KMS-11 (cell line): ENCODE measurements around the gene RAD51B.
"Not testable (repeated sequence)": the region's sequence is repeated elsewhere in the genome, so short reads cannot be mapped to it uniquely, and the experiment has no call there.

Experiments
- H2AFZ ChIP-seq: fragments of 200-600 bp; sonication (generic); 2 replicates; pipeline ENCODE4 v1.6.1; 2016; ENCODE audit warnings: antibody characterized with exemption, mixed run types, low read depth
- H3K27ac ChIP-seq: fragments of 200-600 bp; sonication (generic); 2 replicates; pipeline ENCODE4 v1.6.1; 2016; ENCODE audit warnings: mild to moderate bottlenecking, mixed run types
- H3K27me3 ChIP-seq: fragments of 200-600 bp; sonication (generic); 2 replicates; pipeline ENCODE4 v1.6.1; 2017; ENCODE audit warnings: mild to moderate bottlenecking, low read depth, mixed run types, moderate library complexity; ENCODE audit not compliant: insufficient read depth
- H3K36me3 ChIP-seq: fragments of 200-600 bp; sonication (generic); 2 replicates; pipeline ENCODE4 v1.6.1; 2017; ENCODE audit warnings: mild to moderate bottlenecking, mixed run types; ENCODE audit not compliant: insufficient read depth
- H3K4me1 ChIP-seq: fragments of 200-600 bp; sonication (generic); 2 replicates; pipeline ENCODE4 v1.6.1; 2016; ENCODE audit warnings: mild to moderate bottlenecking, low read depth, mixed run types; ENCODE audit not compliant: poor library complexity, severe bottlenecking
- H3K4me2 ChIP-seq: fragments of 200-600 bp; sonication (generic); 2 replicates; pipeline ENCODE4 v1.7.0; 2016; ENCODE audit warnings: mild to moderate bottlenecking, mixed run types
- H3K4me3 ChIP-seq: fragments of 200-600 bp; sonication (generic); IDR thresholded peaks from 2 replicates; pipeline ENCODE4 v1.6.1; 2017; ENCODE audit warnings: low read depth, low read length, mixed read lengths; ENCODE audit not compliant: insufficient read depth
- H3K79me2 ChIP-seq: fragments of 200-600 bp; sonication (generic); 2 replicates; pipeline ENCODE4 v1.6.1; 2016; ENCODE audit warnings: low read depth, mixed run types; ENCODE audit not compliant: insufficient read depth
- H3K9ac ChIP-seq: fragments of 200-600 bp; sonication (generic); 2 replicates; pipeline ENCODE4 v1.6.1; 2016; ENCODE audit warnings: mild to moderate bottlenecking, mixed run types
- H4K20me1 ChIP-seq: fragments of 200-600 bp; sonication (generic); 2 replicates; pipeline ENCODE4 v1.6.1; 2016; ENCODE audit warnings: mild to moderate bottlenecking, mixed run types; ENCODE audit not compliant: insufficient read depth
- TF ChIP-seq, protein P1 (sequence below): fragments of 200-600 bp; sonication (generic); conservative IDR thresholded peaks from 2 replicates; pipeline ENCODE4 v1.6.1; 2017; ENCODE audit warnings: low read depth, mild to moderate bottlenecking, antibody characterized with exemption, low read length, moderate library complexity, mixed read lengths

The RAD51B gene

DNA sequence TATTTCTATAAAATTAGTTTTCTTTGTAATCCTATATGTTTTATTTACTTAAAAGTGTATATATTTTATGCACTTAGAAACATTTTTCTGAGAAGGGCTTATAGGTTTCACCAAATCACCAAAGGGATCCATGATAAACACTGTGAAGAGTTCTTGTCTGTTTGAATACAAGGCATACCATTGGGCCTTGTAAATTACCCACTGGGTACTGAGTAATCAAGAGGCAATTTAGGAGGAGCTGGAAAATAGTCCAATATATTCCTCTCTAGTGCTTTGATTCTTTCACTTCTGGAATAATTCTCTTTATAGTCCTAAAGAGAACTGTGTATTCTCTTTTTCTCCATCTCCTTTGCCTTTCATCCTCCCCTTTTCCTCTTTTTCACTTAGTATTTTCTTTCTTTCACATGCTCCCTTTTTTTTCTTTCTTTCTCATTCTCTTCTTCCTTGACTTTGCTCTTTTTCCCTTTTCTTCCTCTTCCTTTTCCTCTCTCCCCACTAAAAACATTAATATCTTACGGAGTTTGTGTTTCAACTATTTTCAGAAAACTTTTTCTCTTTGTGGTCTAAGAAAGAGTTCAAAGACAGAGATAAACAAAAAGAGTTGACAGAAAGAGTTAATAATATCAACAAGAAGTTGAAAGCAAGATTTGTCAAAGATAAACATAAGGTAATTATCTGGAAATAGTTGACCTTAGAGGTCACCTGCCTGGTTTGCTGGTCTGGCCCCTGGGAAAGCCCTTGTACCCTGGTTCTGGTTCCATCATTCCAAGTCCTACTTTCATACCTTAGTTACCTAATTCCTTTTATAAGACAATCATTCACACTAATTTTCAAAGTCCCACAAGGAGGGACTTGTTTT is 435.3 kb downstream of the RAD51B start:
- H4K20me1 ChIP-seq: no peaks in the 10 kb centered on the region
- peaks cover 27% of the 10 kb centered on the region for H3K4me1 ChIP-seq
- H2AFZ ChIP-seq: no peak overlapping the region
- no peak overlapping the region for H3K4me3 ChIP-seq
- no peak overlapping the region for H3K9ac ChIP-seq
- H3K79me2 ChIP-seq: no peaks in the 10 kb centered on the region
- no peaks in the 10 kb centered on the region for H3K27me3 ChIP-seq
- H3K4me2 ChIP-seq: no peak overlapping the region
- H3K36me3 ChIP-seq: no peaks in the 10 kb centered on the region
- TF ChIP-seq, protein P1, sequence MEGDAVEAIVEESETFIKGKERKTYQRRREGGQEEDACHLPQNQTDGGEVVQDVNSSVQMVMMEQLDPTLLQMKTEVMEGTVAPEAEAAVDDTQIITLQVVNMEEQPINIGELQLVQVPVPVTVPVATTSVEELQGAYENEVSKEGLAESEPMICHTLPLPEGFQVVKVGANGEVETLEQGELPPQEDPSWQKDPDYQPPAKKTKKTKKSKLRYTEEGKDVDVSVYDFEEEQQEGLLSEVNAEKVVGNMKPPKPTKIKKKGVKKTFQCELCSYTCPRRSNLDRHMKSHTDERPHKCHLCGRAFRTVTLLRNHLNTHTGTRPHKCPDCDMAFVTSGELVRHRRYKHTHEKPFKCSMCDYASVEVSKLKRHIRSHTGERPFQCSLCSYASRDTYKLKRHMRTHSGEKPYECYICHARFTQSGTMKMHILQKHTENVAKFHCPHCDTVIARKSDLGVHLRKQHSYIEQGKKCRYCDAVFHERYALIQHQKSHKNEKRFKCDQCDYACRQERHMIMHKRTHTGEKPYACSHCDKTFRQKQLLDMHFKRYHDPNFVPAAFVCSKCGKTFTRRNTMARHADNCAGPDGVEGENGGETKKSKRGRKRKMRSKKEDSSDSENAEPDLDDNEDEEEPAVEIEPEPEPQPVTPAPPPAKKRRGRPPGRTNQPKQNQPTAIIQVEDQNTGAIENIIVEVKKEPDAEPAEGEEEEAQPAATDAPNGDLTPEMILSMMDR: no peak
- H3K27ac ChIP-seq: no peak overlapping the region

- Histone ChIP-seq H3K27ac (no peak overlapping the region), H3K4me2 (no peak overlapping the region), H3K9ac (no peak overlapping the region), H4K20me1 (no peaks in the 10 kb centered on the region), H3K4me1 (peaks cover 20% of the 10 kb centered on the region), H3K4me3 (no peak overlapping the region), H3K79me2 (no peaks in the 10 kb centered on the region), H3K36me3 (no peaks in the 10 kb centered on the region), H3K27me3 (no peaks in the 10 kb centered on the region), H2AFZ (no peak overlapping the region)
- TF ChIP-seq, protein P1: no peak
These were observed 436.2 kb downstream of the RAD51B start for GRCh38 chr14:68255693-68256178.

DNA sequence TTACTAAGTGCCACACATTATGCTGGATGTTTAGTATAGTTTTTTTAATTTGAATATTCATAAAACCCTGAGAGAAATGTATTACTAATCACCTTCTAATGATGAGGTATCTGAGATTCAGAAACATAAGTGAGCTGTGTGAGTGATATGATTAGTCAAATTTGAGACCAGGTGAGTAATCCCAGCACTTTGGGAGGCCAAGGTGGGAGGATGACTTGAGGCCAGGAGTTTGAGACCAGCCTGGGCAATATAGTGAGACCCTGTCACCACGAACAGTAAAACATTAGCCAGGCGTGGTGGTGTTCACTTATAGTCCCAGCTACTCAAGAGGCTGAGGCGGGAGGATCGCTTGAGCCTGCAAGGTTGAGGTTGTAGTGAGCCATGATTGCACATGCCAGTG is 438.4 kb downstream of the RAD51B start:
- no peaks in the 10 kb centered on the region for H4K20me1 ChIP-seq
- H3K9ac ChIP-seq: no peak overlapping the region
- no peaks in the 10 kb centered on the region for H3K36me3 ChIP-seq
- H3K79me2 ChIP-seq: no peaks in the 10 kb centered on the region
- no peaks in the 10 kb centered on the region for H3K27me3 ChIP-seq
- no peak overlapping the region for H2AFZ ChIP-seq
- H3K4me1 ChIP-seq: peaks cover 4% of the 10 kb centered on the region
- H3K4me3 ChIP-seq: no peak overlapping the region
- TF ChIP-seq, protein P1: no peak
- no peak overlapping the region for H3K4me2 ChIP-seq
- no peak overlapping the region for H3K27ac ChIP-seq

GRCh38 chr14:68258995-68259394 is 439.4 kb downstream of the RAD51B start:
- not testable (repeated sequence) for H2AFZ ChIP-seq, H3K9ac ChIP-seq, H3K4me2 ChIP-seq, H3K36me3 ChIP-seq, H4K20me1 ChIP-seq, H3K4me1 ChIP-seq, H3K27ac ChIP-seq, H3K4me3 ChIP-seq, H3K27me3 ChIP-seq, H3K79me2 ChIP-seq

- no peak overlapping the region for H3K4me2 ChIP-seq
- H3K4me3 ChIP-seq: no peak overlapping the region
- no peak overlapping the region for H2AFZ ChIP-seq
- H3K9ac ChIP-seq: no peak overlapping the region
- H4K20me1 ChIP-seq: no peaks in the 10 kb centered on the region
- H3K79me2 ChIP-seq: no peaks in the 10 kb centered on the region
- no peak overlapping the region for H3K27ac ChIP-seq
- peaks cover 4% of the 10 kb centered on the region for H3K4me1 ChIP-seq
- no peaks in the 10 kb centered on the region for H3K27me3 ChIP-seq
- TF ChIP-seq, protein P1: no peak
- no peaks in the 10 kb centered on the region for H3K36me3 ChIP-seq
These were observed 440.5 kb downstream of the RAD51B start for GRCh38 chr14:68260121-68260520.
